ENCODE measurements around the gene SIGLEC10.
A peak's percentile ranks its signal among the peaks of the same experiment; 100 is the strongest.
"Not testable (repeated sequence)": the region's sequence is repeated elsewhere in the genome, so short reads cannot be mapped to it uniquely, and the experiment has no call there.

The SIGLEC10 gene

DNA sequence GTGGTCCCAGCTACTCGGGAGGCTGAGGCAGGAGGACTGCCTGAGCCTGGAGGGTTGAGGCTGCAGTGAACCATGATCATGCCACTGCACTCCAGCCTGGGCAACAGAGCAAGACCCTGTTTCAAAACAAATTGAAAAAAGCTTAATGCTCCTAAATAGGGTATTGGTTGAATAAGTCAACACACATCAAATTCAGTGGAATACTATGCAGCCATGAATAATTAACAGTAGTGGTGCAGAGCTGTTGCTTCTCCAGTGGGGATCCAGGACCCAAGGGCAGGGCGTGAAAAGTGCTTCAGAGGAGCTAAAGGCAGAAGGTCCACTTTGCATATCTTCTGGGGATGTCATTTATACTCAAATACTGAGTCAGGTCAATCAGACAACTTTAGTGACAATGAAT, 22.6 kb upstream of the SIGLEC10 start:
- DNase-seq: no peak

DNA sequence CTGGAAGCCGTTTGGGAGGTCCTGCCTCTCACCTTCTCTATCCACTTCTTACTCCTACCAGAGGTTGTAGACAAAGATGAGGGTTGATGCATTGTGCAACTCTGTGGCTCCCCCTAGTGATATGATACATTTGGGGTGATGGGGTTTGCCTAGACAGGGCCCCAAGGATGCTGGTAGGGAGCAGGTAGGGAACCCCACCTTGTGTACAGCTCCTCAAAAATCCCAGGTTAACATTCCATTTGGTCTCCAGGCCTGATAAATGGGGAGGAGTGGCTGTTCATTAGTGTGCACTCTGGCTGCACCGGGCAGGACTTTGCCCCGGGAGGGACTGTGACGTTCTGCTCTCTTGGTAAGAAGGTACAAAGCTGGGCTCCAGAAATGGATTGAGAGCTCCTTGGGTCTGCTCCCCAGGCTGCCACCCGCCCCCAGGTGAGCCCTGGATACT, 21.6 kb upstream of the SIGLEC10 start:
- no peak for DNase-seq

DNA sequence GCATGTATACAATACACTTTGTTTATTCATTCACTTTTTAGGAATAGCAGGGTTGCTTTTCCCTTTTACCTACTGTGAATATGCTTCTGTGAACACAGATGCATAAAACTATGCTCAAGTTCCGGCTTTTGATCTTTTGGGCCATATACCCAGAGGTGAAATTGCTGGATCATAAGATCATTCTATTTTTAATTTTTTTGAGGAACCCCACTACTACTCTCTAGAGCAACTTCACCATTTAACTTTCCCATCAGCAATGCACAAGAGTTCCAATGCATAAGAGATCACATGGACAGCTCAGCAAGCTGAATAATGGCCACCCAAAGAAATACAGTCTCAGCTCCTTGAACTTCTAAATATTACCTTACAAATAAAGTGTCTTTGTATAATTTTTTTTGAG, 17.0 kb upstream of the SIGLEC10 start:
- DNase-seq: no peak

DNA sequence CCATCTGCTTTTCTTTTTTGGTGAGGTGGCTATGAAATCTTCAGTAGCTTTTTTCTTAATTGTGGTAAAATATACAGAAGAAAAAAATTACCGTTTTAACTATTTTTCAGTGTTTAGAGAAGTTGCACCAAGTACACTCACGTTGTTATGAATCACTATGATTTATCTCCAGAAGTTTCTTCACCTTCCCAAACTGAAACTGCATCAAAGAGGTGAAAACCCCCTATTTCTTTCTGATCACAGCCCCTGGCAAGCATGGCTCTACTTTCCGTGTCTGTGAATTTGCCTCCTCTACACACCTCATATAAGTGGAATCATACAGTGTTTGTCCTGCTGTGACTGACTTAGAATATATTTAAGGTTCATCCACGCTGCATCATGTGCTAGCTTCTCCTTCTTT, 15.6 kb upstream of the SIGLEC10 start:
- no peak for DNase-seq

DNA sequence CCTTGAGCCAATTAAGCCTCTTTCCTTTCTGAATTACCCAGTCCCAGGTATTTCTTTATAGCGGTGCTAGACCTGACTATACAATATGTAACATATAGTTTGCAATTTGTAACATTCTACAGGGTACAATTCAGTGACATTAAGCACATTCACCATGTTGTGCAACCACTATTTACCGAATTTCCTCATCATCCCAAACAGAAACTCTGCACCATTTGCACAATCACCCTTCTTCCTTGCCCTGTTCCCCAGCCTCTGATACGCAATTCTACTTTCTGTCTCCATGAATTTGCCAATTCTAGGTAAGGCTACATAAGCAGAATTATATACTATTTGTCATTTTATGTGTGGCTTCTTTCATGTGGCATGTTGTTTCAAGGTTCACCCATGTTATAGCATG, 13.7 kb upstream of the SIGLEC10 start:
- no peak for DNase-seq

DNA sequence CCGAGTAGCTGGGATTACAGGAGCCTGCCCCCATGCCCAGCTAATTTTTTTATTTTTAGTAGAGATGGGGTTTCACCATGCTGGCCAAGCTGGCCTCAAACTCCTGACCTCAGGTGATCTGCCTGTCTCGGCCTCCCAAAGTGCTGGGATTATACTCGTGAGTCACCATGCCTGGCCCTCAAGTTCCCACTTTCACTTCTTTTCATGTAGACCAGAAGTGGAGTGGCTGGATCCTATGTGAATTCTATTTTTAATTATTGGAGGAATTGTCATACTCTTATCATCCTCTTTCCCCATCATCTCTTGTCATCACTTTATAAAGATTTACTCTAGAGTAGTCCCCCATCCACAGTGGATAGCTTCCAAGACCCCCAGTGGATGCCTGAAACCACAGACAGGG, 12.8 kb upstream of the SIGLEC10 start:
- no peak for DNase-seq

DNA sequence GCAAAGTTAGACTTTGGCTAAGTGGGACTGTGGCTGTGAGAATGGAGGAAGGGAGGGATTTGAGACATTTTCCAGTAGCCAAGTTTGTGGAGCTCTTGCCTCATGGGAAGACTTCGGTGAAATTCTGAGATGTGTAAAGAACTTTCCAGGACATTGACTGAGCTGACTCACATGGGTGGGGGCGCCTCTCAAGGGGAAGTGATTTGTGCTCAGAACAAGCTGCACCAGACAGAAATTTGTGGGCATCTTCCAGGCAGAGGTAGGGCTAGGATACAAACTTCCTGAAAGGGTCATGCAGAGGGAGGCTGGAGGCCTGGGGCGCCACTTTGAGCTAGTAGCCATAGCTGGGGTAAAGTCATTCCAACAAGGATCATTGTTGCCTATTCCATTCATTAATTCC, 9.8 kb upstream of the SIGLEC10 start:
- DNase-seq: no peak

DNA sequence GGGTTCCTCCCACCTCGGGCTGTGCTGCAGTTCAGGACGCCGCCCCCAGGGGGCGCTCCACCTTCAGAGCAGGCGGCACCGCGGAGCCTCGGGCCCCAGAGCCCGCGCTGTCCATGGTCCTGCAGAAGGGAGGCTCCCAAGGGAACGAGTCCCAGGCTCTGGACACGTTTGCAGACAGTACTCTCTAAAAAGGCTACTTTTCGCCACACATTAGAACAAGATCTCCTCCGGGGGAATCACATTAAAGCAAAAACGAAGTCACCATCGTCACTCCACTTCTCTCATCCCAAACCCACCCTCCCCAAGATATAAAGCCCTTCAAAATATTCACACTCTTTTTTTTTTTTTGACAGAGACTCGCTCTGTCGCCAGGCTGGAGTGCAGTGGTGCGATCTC, 4.6 kb upstream of the SIGLEC10 start:
- DNase-seq: peak in 49 of 58 donors; percentile 4 to 78 (median 32)

DNA sequence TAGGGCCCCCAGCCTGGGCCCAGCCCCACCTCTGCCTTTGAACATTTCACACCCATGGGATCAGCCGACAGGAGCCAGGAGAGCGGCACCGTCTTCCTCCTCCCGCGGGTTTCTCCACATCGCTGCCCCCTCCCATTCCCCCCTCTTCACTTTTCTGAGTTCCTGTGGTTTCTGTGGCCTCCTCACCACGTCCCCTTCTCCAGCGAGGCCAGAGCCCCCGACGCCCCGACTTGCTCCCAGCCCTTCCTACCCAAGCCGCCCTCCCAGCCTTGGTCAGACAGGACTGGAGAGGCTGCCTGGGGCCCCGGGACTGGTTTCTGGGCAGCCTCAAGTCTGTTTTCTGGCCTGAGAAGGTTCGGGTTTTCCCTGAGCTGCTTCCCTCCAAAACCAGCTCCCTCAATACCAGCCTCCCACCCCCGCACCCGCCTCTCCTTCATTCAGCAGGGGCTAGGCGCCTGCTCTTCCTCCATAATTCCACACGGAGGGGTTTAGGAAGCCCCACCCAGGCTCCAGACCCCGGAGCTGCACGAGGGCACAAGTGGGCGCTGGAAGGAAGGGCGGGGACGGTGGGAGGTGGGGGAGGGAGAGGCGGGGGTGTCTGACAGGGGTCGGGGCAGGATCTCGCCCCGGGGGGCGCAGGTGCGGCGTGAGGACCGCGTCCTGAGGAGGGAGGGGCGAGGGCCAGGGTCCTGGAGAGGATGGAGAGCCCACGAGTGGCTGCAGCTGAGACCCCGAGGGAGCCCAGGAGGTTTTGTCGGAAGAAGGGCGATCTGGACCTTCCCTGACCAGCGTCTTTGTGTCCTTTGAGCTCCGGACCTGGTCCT, 4.0 kb upstream of the SIGLEC10 start:
- no peak for DNase-seq

DNA sequence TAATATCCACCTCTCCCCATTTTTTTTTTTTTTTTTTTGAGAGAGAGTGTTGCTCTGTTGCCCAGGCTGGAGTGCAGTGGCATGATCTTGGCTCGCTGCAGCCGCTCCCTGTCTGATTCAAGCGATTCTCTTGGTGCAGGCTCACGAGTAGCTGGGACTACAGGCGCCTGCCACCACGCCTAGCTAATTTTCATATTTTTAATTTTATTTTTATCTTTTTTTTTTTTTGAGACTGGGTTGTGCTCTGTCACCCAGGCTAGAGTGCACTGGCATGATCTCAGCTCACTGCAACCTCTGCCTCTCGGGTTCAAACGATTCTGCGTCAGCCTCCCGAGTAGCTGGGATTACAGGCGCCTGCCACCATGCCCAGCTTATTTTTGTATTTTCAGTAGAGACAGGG, 3.1 kb upstream of the SIGLEC10 start:
- not testable (repeated sequence) for DNase-seq

DNA sequence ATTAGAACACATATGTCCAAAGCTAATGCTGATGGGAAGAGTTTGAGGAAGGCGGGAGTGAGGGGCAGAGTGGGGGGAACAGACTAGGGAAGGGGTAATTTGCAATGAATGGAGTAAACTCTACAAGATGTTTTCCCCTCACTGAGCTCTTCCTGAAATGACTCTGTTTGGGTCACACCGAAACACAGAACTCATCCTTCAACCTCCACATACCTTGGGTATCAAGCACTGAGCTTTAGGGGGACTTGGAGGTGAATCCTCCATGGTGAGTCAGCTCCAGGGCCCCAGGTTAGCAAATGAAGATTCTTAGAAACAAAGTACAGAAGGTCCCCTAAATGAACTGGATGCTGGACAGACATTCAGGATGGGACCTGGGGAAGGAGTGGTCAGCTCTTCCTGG, 1.3 kb upstream of the SIGLEC10 start:
- DNase-seq: no peak

DNA sequence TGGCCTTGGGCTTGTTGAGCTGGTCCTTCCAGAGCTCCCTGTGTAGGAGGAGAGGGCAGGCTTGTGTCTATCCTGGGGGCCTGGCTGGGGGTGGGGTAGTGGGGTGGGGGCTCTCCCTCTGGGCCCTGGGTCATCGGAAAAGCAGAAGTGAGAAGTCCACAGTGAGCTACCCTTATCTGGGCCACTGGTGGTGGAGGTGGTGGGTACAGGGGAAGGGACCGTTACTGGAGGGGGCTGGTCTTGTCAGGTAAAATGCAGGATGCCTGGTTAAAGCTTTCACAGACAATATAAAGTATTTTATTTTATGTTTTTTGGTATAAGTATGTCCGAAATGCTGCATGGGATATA, 342 bp upstream of the SIGLEC10 start:
- DNase-seq: no peak

DNA sequence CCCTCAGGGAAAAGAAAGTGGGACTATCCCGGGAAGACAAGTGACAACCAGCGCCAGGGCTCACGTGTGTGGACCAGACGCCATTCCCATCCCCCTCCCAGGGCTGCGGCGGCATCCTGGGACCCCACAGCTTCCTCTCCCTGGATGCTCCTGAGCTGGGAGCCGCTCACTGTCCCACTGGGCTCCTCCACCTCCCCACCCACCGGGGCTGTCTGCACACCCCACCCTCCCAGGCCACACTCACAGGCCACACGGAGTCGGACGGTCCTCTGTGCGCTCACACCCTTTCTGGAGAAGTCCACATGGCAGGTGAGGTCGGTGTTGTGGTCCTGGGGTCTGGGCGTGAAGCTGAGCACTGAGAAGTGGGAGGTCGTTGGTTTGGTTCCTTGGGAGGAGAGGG, 1.0 kb downstream of the SIGLEC10 start:
- not testable (repeated sequence) for DNase-seq

DNA sequence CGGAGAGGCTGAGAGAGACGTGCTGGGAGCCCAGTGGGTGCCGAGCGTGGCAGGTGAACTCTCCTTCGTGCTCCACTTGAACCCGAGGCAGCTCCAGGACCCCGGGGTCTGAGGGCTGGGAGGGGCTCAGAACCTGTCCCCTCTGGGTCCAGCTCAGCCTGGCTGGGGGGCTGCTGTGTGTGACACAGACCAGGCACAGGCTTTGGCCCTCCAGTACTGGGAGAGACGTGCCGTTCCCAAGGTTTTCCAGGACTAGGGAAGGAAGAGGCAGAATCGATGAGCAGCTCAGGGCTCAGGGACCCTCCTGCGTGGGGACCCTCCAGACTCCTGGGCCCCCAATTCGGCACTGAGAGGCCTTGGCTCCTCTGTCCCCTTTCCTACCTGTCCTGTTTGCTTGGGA, 2.3 kb downstream of the SIGLEC10 start:
- DNase-seq: no peak

DNA sequence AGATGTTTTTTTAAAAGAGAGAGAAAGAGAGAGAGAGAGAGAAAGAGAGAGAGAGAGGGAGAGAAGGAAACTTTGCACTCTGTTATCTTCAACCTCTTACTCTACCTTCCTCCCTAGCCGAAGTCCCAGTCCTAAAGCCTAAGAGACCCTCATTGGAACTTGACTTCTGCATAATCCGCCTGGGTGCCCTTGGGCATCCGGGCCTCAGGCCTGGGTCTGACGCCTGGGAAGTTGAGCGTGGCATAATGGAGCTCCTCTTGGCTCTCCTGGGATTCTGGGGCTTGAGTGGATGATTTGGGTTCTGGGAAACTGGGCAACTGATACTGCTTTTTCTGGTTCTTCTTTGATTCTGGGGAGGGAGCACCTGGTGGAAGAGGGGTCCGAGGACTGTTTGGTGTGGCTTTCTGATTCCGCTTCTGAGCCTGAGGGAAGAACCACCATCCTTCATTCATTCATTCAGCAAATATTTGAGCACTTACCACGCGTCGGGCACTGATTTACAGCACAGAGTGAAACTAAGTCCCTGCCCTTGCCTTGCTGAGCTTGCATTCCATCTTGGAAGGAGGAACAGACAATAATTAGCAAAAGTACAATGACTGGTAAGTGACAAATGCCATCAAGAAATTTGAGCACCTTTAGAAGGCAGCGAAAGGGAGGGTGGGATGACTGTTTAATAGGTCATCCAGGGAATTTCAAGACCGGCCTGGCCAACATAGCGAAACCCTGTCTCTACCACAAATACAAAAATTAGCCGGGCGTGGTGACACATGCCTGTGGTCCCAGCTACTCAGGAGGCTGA, 6.3 kb downstream of the SIGLEC10 start:
- DNase-seq: no peak

DNA sequence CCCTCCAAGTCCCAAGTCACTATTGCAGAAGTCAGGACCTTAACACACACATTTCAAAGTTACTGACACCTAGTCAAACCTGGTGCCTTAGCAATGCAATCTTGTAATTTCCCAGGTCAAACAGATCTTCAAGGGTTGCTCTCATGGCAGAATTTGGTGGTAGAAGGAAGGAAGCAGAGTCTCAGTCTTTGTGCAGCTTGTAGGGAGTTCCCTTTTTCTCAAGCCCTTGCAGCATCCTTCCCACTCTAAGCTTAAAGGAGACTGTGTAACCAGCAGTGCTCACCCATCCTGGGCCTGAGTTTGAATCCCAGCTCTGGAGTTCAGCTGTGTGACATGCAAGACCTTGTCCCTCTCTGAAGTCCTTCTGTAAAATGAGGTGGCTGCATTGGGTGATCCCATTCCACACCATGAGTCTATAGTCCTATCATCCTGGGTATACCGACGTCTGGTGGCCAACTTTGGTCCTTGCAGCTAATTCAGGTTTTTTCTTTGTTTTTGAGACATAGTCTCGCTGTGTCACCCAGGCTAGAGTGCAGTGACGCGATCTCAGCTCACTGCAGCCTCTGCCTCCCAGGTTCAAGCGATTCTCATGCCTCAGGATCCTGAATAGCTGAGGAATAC, 9.8 kb downstream of the SIGLEC10 start:
- DNase-seq: peak in 2 of 58 donors; percentile 6 to 11

DNA sequence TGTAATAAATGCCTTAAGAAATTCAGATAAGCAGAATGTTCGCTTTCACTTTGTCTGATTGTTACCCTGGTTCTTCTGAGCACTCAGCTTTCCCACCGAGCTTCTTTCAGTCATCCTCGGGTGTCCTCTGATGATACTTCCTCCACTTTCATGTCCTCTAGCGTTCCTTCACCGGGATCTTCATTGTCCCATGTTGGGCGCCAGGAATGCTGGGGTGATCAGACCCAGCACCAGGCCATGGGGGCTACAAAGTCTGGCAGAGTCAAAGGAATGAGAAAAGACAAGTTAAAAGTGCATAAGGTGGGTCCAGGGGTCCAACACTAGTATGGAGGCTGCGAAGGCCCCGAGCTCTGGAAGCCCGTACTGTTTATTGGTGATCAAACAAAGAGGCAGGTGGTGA, 15.3 kb downstream of the SIGLEC10 start:
- no peak for DNase-seq

DNA sequence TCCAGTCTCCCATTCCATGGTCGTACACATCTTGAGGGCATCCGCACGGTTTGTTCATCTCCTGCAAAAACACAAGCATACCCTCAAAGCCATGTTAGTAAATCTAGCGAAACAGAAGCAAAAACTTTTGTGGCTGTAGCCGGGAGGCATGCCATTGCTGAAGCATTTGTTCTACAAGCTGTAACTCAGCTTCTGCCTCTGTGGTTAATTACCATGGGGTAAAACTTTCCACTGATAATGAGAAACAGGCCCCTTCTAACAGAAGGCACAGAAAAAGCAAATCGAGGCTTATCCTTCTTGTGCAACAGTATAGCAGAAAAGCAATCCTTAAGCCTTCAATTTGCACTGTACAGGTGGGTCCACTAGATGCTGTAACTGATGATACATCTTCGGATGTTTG, 17.5 kb downstream of the SIGLEC10 start:
- DNase-seq: not testable (repeated sequence)

DNA sequence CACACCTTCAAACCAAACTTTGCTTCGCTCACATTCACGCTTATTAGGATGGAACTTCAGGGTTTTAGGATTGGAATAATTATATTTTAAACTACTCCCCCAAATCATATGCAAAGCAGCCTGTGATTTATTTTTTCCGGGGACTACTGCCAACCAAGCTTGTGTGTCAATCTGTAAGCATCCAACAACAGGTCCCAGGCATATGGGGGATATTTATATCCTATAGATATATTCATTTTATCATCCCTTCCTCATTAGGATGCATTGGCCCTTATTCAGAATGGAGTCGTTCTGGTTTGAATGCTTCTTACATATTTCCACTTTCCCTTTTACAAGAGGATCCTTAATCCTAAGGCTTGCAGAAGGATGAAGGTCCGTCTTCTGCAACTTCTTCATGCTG, 18.2 kb downstream of the SIGLEC10 start:
- DNase-seq: no peak

DNA sequence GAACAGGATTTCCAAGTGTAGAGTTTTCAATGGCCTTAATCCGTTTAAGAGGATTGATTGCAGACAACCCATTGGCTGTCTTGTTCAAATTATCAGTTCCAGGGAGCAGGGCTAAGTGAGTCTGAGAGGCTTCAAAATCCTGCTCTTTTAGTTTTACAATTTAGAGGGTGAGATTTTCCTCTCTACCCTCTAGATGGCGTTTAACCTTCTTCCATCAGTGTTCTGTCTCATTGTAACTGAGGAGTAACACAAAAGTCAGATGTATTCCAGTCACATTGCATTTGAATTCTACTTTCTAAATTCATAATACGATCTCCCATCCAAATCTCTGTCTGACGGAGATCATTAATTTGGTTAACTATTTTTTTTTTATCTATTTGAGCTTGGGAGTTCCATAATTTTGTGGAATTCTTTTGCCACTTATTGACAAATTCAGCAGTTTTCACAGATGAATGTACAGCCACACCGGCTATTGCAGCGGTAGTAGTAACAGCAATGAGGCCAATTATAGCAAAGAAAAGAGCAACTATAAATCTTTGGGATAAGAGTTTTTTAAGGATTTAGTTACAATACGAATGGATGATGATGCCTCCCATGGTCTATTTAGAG, 19.2 kb downstream of the SIGLEC10 start:
- DNase-seq: peak in 1 of 58 donors; percentile 6

DNA sequence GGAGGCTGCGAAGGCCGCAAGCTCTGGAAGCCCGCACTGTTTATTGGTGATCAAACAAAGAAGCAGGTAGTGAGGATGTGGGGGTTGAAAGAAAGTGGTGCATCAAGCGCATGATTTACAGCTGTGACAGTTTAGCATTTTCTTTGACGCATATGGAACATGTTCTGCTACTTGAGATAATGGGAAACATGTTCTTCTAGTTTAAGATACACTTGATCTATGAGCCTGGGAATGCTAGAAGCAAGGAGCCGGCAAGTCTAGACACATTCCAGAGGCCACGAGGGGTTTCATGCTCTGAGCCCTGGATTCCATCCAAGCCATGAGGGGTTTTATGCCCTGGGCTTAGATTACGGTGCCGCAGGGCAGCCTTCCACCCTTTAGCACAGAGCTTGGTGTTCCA, 20.0 kb downstream of the SIGLEC10 start:
- DNase-seq: not testable (repeated sequence)

DNA sequence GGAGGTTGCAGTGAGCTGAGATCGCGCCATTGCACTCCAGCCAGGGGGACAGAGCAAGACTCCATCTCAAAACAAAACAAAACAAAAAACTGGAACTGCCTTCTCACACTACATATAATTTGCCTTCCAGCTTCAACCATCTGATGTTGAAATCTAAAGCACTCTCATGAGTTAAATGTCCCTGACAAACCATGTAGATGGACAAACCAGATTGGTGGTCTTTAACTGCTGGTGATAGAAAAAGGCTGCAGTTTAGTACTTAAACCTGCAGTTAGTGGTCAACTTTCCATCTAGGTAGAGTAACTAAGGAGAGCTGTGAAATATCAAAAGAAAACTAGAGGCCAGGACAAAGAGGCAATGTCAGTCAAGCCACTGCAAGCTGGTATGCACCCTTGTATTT, 21.3 kb downstream of the SIGLEC10 start:
- DNase-seq: no peak

All from anterior cingulate cortex (tissue), 58 donors.